Fibroblast of skin of abdomen (primary cell): ENCODE measurements around the gene CHST15.

Source experiments
- DNase-seq: peaks from one replicate; pipeline ENCODE4 v3.0.0-alpha.2; 2013

Gene CHST15

DNA sequence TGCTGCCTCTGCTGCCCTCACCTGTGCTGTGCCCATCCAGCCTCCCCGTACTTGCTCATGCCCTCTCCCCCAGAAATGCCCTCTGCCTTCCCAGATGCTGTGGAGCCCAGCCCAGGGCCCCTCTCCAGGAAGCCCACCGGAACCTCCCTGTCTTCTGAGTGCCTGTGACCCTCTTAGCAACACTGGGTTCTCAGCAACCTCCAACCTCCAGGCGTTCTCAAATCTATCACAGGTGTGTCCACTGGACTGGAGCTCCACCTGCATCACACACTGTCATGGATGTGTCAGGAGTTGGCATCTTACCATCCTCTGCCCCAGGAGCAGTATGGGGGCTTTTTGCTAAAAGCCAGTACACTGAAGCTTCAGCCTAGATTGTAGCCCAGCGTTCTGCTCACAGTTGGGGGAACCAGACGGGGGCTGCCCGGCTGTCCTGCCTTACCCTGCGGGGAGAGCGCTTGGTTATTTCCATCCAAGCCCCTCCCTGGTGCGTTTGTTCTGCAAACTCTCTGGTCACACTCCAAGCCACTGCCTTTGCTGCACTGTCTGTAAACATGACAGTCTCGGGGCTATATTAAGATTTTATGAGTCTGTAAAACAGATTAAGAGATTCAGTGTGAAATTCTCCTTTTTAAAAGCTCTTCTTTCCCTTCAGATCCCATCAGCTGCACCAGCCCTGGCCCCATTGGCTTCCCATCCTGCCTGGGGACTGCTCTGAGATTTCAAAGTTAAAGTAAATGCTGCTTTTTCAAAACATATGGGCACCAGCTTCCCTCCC is 130.5 kb downstream of the CHST15 start:
- DNase-seq: no peak

DNA sequence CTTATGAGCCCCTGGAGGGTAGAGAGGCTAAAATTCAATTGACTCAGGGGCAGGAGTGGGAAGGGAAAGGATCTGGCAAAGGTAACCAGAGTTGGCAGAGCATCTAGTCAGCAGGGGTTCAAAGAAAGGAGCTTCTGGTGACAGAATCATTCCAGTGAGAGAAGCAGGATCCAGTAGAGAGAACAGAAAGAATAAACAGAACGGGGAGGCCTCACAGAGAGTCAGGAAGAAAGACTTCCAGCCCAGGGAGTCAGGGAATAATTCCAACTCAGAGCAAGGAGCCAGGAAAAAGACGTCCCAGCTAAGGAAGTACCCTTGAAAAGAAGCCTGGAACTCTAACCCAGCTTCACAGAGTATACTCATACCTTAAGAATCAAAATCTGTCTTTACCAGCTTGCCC is 135.2 kb downstream of the CHST15 start:
- no peak for DNase-seq
